HepG2 (cell line): ENCODE measurements around the gene OSM. TPM values are rescaled to one million over a fixed set of nuclear protein-coding genes. Genes with fewer than 3 reads are reported as not detected.

ENCODE experiments used
- CC2D1A ChIP-seq: sonication (generic); formaldehyde crosslinking; IDR thresholded peaks from 2 replicates; pipeline ENCODE4 v1.8.1; 2023; ENCODE audit warnings: mild to moderate bottlenecking, missing genetic modification reagents
- CEBPZ ChIP-seq: IDR thresholded peaks from 2 replicates; pipeline ENCODE4 v1.6.1; 2012; ENCODE audit warnings: low read length, improper control_type of control experiment
- CHD4 ChIP-seq: fragments of 200-600 bp; sonication (generic); IDR thresholded peaks from 2 replicates; pipeline ENCODE4 v1.7.0; 2017; ENCODE audit warnings: mild to moderate bottlenecking, low read length, borderline replicate concordance
- ISX ChIP-seq: sonication (generic); formaldehyde crosslinking; conservative IDR thresholded peaks from 2 replicates; pipeline ENCODE4 v1.5.0; 2020; ENCODE audit warnings: missing genetic modification reagents
- KLF16 ChIP-seq, 2 experiments: sonication (generic) in 1 of 2; formaldehyde crosslinking in 1 of 2; IDR thresholded peaks; 2 replicates each; pipeline versions ENCODE4 v1.6.1 to v1.8.0; 2016 to 2023; ENCODE audit warnings: missing genetic modification reagents in 2 of 2, missing compliant biosample characterization in 1 of 2
- KLF9 ChIP-seq: IDR thresholded peaks from 2 replicates; pipeline ENCODE4 v1.6.1; 2016; ENCODE audit warnings: low read depth
- MXD1 ChIP-seq: sonication (generic); formaldehyde crosslinking; IDR thresholded peaks from 2 replicates; pipeline ENCODE4 v1.4.0; 2020; ENCODE audit warnings: mild to moderate bottlenecking, missing genetic modification reagents
- NPAS2 ChIP-seq: sonication (generic); formaldehyde crosslinking; IDR thresholded peaks from 2 replicates; pipeline ENCODE4 v1.8.0; 2022; ENCODE audit warnings: mild to moderate bottlenecking, missing genetic modification reagents, borderline replicate concordance
- RAD21 ChIP-seq: fragments of 450-650 bp; formaldehyde crosslinking; IDR thresholded peaks from 2 replicates; pipeline ENCODE4 v1.5.0; 2020; ENCODE audit warnings: mild to moderate bottlenecking
- RAD51 ChIP-seq: fragments of 450-650 bp; IDR thresholded peaks from 2 replicates; pipeline ENCODE4 v1.6.1; 2016; ENCODE audit warnings: borderline replicate concordance
- RNF219 ChIP-seq: sonication (generic); formaldehyde crosslinking; IDR thresholded peaks from 2 replicates; pipeline ENCODE4 v1.5.0; 2020; ENCODE audit warnings: mild to moderate bottlenecking, missing genetic modification reagents
- TGIF2 ChIP-seq: IDR thresholded peaks from 2 replicates; pipeline ENCODE4 v1.6.1; 2016; ENCODE audit warnings: control low read depth, missing compliant biosample characterization
- ZMAT5 ChIP-seq: sonication (generic); formaldehyde crosslinking; IDR thresholded peaks from 2 replicates; pipeline ENCODE4 v1.5.0; 2020; ENCODE audit warnings: mild to moderate bottlenecking, low read depth, missing genetic modification reagents, borderline replicate concordance
- ZNF180 ChIP-seq: sonication (generic); formaldehyde crosslinking; IDR thresholded peaks from 2 replicates; pipeline ENCODE4 v1.4.0; 2020; ENCODE audit warnings: low read depth, missing genetic modification reagents, borderline replicate concordance
- ZNF296 ChIP-seq: sonication (generic); formaldehyde crosslinking; conservative IDR thresholded peaks from 2 replicates; pipeline ENCODE4 v1.5.0; 2020; ENCODE audit warnings: mild to moderate bottlenecking, missing genetic modification reagents
- ZNF574 ChIP-seq: sonication (generic); formaldehyde crosslinking; IDR thresholded peaks from 2 replicates; pipeline ENCODE4 v1.4.0; 2020; ENCODE audit warnings: missing genetic modification reagents
- ZNF775 ChIP-seq: sonication (generic); formaldehyde crosslinking; IDR thresholded peaks from 2 replicates; pipeline ENCODE4 v1.4.0; 2020; ENCODE audit warnings: missing genetic modification reagents, mild to moderate bottlenecking, moderate library complexity, borderline replicate concordance
- polyA plus RNA-seq, 8 experiments: library from polyadenylated mRNA; depleted of rRNA in 3 of 8; stranded (reverse) in 7 of 8; unstranded in 1 of 8; fragments of >200 nt; fragmentation: Illumina TruSeq in 4 of 8; extraction: Trizol in 4 of 8; gene quantifications; 2 replicates each; pipeline versions ENCODE4 v1.2.1 to v1.2.3, GENCODE V29; 2011 to 2016; ENCODE audit warnings: low read depth in 4 of 8, missing spikeins in 1 of 8, mixed read lengths in 1 of 8; ENCODE audit not compliant: insufficient read depth in 1 of 8
- total RNA-seq, 5 experiments: library from RNA; depleted of rRNA; stranded (reverse); fragments of >200 nt; fragmentation: Illumina TruSeq; extraction: Trizol; gene quantifications; 2 replicates each; pipeline ENCODE4 v1.2.3, GENCODE V29; 2016; ENCODE audit warnings: low read depth in 1 of 5
- TF ChIP-seq, protein P1 (sequence below): sonication (generic); formaldehyde crosslinking; IDR thresholded peaks from 2 replicates; pipeline ENCODE4 v1.5.0; 2020; ENCODE audit warnings: mild to moderate bottlenecking, missing genetic modification reagents, moderate library complexity

OSM gene
- total and polyA plus RNA-seq, 2 of the 13 experiments (the other 11 are each of a cell fraction or from before 2014, with no cell fraction given) = not detected

DNA sequence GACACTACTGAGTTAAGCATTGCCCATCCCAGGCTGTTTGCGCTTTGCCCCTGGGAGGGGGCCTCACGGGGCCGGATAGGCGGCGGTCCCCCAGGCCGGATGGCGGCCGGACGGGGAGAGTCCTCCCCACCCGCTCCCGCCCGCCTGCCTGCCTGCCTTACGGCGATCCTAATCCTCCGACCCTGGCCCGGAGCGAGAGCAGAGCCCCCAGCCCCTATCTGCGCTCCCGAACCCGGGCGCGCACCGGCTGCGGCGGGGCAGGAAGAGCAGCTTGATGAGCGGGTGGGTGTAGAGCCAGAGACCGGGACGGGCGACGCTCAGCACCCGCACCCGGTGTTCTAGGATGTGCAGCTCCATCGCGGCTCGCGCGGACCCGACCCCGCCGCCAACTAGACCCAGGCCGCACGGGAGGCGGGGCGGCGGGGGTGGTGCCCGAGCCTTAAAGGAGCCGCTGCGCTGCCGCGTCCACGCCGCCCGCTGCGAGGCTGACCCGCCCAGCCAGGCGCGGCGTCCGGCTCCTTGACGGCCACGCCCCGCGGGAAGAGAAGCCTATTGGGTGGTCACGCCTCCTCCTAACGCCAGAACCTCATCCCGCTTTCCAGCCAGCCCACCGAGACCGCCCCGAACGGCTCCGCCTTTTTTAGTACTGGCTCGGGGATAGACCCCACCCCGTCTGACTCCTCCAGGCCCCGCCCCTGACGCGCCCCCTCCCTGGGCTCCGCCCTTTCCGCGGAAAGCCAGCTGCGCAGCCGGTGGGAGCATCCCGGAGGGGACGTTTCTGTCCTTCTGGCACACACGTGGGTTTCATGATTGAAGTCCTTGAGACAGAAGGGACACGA lies 22.7 kb upstream of the OSM start, which contains the start of gene CASTOR1 (continued):
- TF ChIP-seq, protein P1, sequence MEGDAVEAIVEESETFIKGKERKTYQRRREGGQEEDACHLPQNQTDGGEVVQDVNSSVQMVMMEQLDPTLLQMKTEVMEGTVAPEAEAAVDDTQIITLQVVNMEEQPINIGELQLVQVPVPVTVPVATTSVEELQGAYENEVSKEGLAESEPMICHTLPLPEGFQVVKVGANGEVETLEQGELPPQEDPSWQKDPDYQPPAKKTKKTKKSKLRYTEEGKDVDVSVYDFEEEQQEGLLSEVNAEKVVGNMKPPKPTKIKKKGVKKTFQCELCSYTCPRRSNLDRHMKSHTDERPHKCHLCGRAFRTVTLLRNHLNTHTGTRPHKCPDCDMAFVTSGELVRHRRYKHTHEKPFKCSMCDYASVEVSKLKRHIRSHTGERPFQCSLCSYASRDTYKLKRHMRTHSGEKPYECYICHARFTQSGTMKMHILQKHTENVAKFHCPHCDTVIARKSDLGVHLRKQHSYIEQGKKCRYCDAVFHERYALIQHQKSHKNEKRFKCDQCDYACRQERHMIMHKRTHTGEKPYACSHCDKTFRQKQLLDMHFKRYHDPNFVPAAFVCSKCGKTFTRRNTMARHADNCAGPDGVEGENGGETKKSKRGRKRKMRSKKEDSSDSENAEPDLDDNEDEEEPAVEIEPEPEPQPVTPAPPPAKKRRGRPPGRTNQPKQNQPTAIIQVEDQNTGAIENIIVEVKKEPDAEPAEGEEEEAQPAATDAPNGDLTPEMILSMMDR (CRISPR knock-in tag) = no peak
- TF ChIP-seq ZNF296 (CRISPR knock-in tag) = no peak
- TF ChIP-seq ZNF775 (CRISPR knock-in tag) = no peak
- no peak for TF ChIP-seq CEBPZ
- TF ChIP-seq RAD21 (CRISPR knock-in tag) = peak; percentile 5; the same call in 1 of the 2 replicates
- TF ChIP-seq MXD1 = no peak
- no peak for TF ChIP-seq NPAS2 (CRISPR knock-in tag)
- no peak for TF ChIP-seq RAD51
- no peak for TF ChIP-seq RNF219 (CRISPR knock-in tag)
- no peak for TF ChIP-seq CC2D1A (CRISPR knock-in tag)
- TF ChIP-seq ZNF574 (CRISPR knock-in tag) = peak; percentile 3; the same call in 1 of the 2 replicates
- TF ChIP-seq TGIF2 (CRISPR knock-in tag) = no peak
- no peak for TF ChIP-seq ZNF180 (CRISPR knock-in tag)
- no peak for TF ChIP-seq KLF9
- TF ChIP-seq KLF16 (CRISPR knock-in tag; IDR thresholded peaks at IDR 0.05) = peak in 1 of 2 experiments; percentile 59; a peak in 2 of 4 replicates
- TF ChIP-seq ISX (CRISPR knock-in tag) = no peak
- no peak for TF ChIP-seq ZMAT5 (CRISPR knock-in tag)
- TF ChIP-seq CHD4 = no peak
